Trophoblast cell (in vitro differentiated cells and primary cell): Measurements from ENCODE around the gene PRMT1.
A peak's percentile ranks its signal among the peaks of the same experiment; 100 is the strongest.

Experiments used
- DNase-seq, 2 donors: peaks; one replicate each; pipeline ENCODE4 v3.0.0-alpha.2; 2016
- H2AFZ ChIP-seq: 2 replicates; pipeline ENCODE4 v1.6.1; 2013; ENCODE audit warnings: low read length, moderate library complexity, mild to moderate bottlenecking; ENCODE audit not compliant: insufficient read depth, poor library complexity
- H2AK5ac ChIP-seq: 2 replicates; pipeline ENCODE4 v1.6.1; 2013; ENCODE audit warnings: mild to moderate bottlenecking, low read length
- H2BK120ac ChIP-seq: 2 replicates; pipeline ENCODE4 v1.6.1; 2013; ENCODE audit warnings: low read length, mild to moderate bottlenecking, moderate library complexity; ENCODE audit not compliant: insufficient read depth, poor library complexity
- H2BK12ac ChIP-seq: 2 replicates; pipeline ENCODE4 v1.6.1; 2013; ENCODE audit warnings: mild to moderate bottlenecking, low read length, moderate library complexity
- H2BK5ac ChIP-seq: 2 replicates; pipeline ENCODE4 v1.6.1; 2013; ENCODE audit warnings: low read length, low read depth, moderate library complexity, mild to moderate bottlenecking; ENCODE audit not compliant: poor library complexity
- H3K14ac ChIP-seq: 2 replicates; pipeline ENCODE4 v1.6.1; 2013; ENCODE audit warnings: mild to moderate bottlenecking, low read length
- H3K18ac ChIP-seq: 2 replicates; pipeline ENCODE4 v1.6.1; 2013; ENCODE audit warnings: mild to moderate bottlenecking, low read length
- H3K23ac ChIP-seq: 2 replicates; pipeline ENCODE4 v1.6.1; 2013; ENCODE audit warnings: low read length
- H3K27ac ChIP-seq: 2 replicates; pipeline ENCODE4 v1.5.1; 2013; ENCODE audit warnings: low read depth, mild to moderate bottlenecking, inconsistent platforms, low read length, moderate library complexity
- H3K27me3 ChIP-seq: 2 replicates; pipeline ENCODE4 v1.6.1; 2013; ENCODE audit warnings: inconsistent platforms, mild to moderate bottlenecking, low read length, moderate library complexity; ENCODE audit not compliant: insufficient read depth
- H3K36me3 ChIP-seq, 2 experiments: 1 replicate in 1 of 2; 2 replicates in 1 of 2; pipeline ENCODE4 v1.6.1; 2013; ENCODE audit warnings: low read length in 2 of 2, mild to moderate bottlenecking in 2 of 2, moderate library complexity in 1 of 2; ENCODE audit not compliant: insufficient read depth in 2 of 2, control insufficient read depth in 1 of 2
- H3K4ac ChIP-seq: 2 replicates; pipeline ENCODE4 v1.6.1; 2013; ENCODE audit warnings: low read depth, mild to moderate bottlenecking, low read length, moderate library complexity
- H3K4me1 ChIP-seq, 2 experiments: 1 replicate in 1 of 2; 2 replicates in 1 of 2; pipeline ENCODE4 v1.6.1; 2013; ENCODE audit warnings: low read length in 2 of 2, mild to moderate bottlenecking in 2 of 2, moderate library complexity in 1 of 2; ENCODE audit not compliant: insufficient read depth in 2 of 2, control insufficient read depth in 1 of 2
- H3K4me2 ChIP-seq: 2 replicates; pipeline ENCODE4 v1.6.1; 2013; ENCODE audit warnings: inconsistent platforms, mild to moderate bottlenecking, low read length, moderate library complexity
- H3K4me3 ChIP-seq: 2 replicates; pipeline ENCODE4 v1.5.1; 2013; ENCODE audit warnings: mild to moderate bottlenecking, low read depth, low read length, inconsistent platforms
- H3K79me1 ChIP-seq: one replicate; pipeline ENCODE4 v1.6.1; 2013; ENCODE audit warnings: low read length
- H3K79me2 ChIP-seq: 2 replicates; pipeline ENCODE4 v1.6.1; 2013; ENCODE audit warnings: low read length, mild to moderate bottlenecking; ENCODE audit not compliant: control insufficient read depth, insufficient read depth, poor library complexity
- H3K9ac ChIP-seq: 2 replicates; pipeline ENCODE4 v1.6.1; 2013; ENCODE audit warnings: mild to moderate bottlenecking, low read length
- H3K9me3 ChIP-seq: 2 replicates; pipeline ENCODE4 v1.6.1; 2013; ENCODE audit warnings: low read depth, mild to moderate bottlenecking, control low read depth, inconsistent platforms, low read length; ENCODE audit not compliant: insufficient read depth
- H4K12ac ChIP-seq: 2 replicates; pipeline ENCODE4 v1.6.1; 2013; ENCODE audit warnings: low read depth, mild to moderate bottlenecking, low read length, moderate library complexity
- H4K8ac ChIP-seq: 2 replicates; pipeline ENCODE4 v1.6.1; 2013; ENCODE audit warnings: low read depth, mild to moderate bottlenecking, low read length, moderate library complexity
- H4K91ac ChIP-seq: one replicate; pipeline ENCODE4 v1.6.1; 2013; ENCODE audit warnings: low read depth, mild to moderate bottlenecking, low read length, moderate library complexity
- WGBS: extraction: QIAGEN DNeasy Blood & Tissue Kit; methylation state at CpG from one replicate; pipeline ENCODE4 v1.1.7; 2013; ENCODE audit warnings: missing lambda C conversion rate; ENCODE audit not compliant: insufficient read length, insufficient coverage; ENCODE audit errors: extremely low coverage; 5-methylcytosine and 5-hydroxymethylcytosine counted together

PRMT1 gene

DNA sequence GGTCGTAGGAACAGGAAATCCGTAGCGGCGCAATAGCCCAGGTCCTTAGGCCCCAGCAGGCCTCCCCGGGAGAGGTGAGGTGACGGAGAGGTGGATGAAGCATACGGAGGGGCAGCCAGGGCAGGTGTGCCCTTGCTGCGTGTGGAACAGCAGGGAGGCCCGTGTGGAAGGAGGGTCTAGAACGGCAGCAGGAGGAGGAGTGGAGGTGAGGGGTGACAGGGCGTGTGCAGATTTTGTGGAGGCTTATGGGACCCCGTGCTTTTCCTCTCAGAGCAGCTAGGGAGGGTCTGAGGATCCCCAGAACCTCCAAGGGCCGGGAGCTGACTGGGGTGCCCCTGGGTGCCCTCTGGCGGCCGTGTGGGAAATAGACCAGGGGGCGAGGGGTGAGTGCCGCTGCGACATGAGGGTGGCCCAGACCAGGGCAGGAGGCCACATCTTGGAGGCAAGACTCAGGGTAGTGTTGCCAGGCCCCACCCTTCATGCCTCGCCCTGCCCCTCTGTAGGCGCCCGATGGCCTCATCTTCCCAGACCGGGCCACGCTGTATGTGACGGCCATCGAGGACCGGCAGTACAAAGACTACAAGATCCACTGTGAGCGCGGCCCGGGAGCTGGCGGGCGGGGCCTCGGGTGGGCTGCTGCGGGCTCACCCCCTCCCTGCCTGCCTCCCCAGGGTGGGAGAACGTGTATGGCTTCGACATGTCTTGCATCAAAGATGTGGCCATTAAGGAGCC lies 7.3 kb downstream of the PRMT1 start:
- H3K4ac ChIP-seq, result no peak overlapping the region
- no peak overlapping the region for H3K4me3 ChIP-seq
- H3K27ac ChIP-seq, result no peak overlapping the region
- peaks cover 72% of the 10 kb centered on the region in 2 experiments for H3K36me3 ChIP-seq
- H3K23ac ChIP-seq, result no peak overlapping the region
- no peak overlapping the region for H3K9ac ChIP-seq
- no peak overlapping the region for H4K91ac ChIP-seq
- no peak overlapping the region for H2AFZ ChIP-seq
- H2BK5ac ChIP-seq, result no peak overlapping the region
- H2BK12ac ChIP-seq, result no peak overlapping the region
- H2BK120ac ChIP-seq, result no peak overlapping the region
- H4K12ac ChIP-seq, result no peak overlapping the region
- no peaks in the 10 kb centered on the region for H3K79me1 ChIP-seq
- H3K4me1 ChIP-seq, result peaks cover 5 to 9% of the 10 kb centered on the region in 2 experiments
- no peak overlapping the region for H3K4me2 ChIP-seq
- H4K8ac ChIP-seq, result no peak overlapping the region
- peaks cover 2% of the 10 kb centered on the region for H3K9me3 ChIP-seq
- H2AK5ac ChIP-seq, result no peak overlapping the region
- WGBS, result no CpG with 5 or more reads among the region's 35 CpGs
- DNase-seq, result no peak
- H3K14ac ChIP-seq, result no peak overlapping the region
- peak overlapping the region; percentile 44 for H3K18ac ChIP-seq
- H3K79me2 ChIP-seq, result peaks cover 7% of the 10 kb centered on the region
- H3K27me3 ChIP-seq, result no peaks in the 10 kb centered on the region

DNA sequence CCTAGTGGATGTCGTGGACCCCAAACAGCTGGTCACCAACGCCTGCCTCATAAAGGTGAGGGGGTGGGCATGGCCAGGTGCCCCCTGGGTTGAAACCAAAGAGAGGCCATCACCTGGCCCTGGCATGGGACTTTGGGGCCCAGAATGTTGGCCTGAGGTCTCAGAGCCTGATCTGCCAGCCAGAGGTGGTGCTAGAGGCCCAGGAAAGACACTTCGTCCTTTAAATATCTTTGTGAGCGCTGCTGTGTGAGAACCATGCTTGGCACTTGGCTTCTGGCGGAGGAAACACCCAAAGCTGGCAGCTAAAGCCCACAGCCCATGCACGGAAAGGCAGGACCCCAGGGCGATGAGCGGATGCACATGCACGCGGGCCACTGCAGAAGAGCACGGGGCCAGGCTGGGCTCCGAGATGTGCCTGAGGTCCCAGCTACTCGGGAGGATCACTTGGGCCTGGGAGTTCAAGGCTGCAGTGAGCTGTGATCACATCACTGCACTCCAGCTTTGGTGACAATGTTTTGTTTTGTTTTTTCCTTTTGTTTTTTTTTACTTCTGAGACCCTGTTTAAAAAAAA lies 8.0 kb downstream of the PRMT1 start:
- WGBS, result no CpG with 5 or more reads among the region's 13 CpGs
- Histone ChIP-seq H3K36me3 (peaks cover 72% of the 10 kb centered on the region in 2 experiments), H3K23ac (no peak overlapping the region), H4K91ac (no peak overlapping the region), H3K9ac (no peak overlapping the region), H3K4ac (no peak overlapping the region), H3K4me1 (peaks cover 10 to 13% of the 10 kb centered on the region in 2 experiments), H3K18ac (no peak overlapping the region), H2AK5ac (no peak overlapping the region), H3K4me3 (no peak overlapping the region), H3K79me2 (peaks cover under 1% of the 10 kb centered on the region), H2BK12ac (no peak overlapping the region), H4K8ac (no peak overlapping the region), H3K14ac (no peak overlapping the region), H3K27ac (no peak overlapping the region), H3K4me2 (no peak overlapping the region), H2AFZ (no peak overlapping the region), H4K12ac (no peak overlapping the region), H3K9me3 (peaks cover 2% of the 10 kb centered on the region), H2BK120ac (no peak overlapping the region), H2BK5ac (no peak overlapping the region), H3K27me3 (no peaks in the 10 kb centered on the region), H3K79me1 (peaks cover 2% of the 10 kb centered on the region)
- DNase-seq, result no peak

DNA sequence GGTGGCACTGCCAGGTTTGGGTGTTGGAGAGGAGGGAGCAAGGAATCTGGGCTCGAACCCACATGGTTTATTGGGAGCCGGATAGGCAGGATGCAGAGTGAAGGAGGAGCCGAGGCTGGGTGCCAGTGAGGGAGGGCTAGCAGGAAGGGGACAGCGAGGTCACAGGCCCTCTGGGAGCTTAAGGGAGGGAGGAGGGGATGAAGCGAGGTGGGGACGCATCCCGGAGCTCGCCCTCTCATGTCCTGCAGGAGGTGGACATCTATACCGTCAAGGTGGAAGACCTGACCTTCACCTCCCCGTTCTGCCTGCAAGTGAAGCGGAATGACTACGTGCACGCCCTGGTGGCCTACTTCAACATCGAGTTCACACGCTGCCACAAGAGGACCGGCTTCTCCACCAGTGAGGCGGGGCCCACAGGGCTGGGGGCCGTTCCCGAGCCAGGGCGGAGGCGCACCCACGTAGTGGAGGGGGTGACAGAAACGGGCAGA lies 8.8 kb downstream of the PRMT1 start:
- no CpG with 5 or more reads among the region's 23 CpGs for WGBS
- no peak for DNase-seq
- no peak overlapping the region for H3K18ac ChIP-seq

DNA sequence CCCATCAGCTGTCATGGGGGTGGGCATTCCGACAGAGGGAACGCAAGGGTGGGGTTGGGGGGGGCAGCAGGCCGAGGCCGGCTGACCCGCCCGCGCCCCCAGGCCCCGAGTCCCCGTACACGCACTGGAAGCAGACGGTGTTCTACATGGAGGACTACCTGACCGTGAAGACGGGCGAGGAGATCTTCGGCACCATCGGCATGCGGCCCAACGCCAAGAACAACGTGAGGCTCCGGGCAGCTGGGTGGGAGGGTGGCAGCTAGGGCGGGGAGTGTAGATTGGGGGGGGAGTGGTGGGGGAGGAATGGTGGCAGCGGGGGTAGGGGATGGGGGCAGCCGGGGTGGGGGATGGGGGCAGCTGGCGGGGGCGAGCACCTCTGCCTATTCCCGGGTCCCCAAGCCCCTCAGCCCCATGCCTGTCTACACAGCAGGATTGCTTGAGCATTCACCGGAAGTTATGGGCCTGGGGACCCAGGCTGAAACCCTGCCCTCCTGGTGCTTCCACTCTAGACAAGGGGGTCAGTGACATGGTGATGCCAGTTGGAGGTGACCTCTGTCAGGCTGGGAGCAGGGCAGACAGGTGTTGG lies 9.5 kb downstream of the PRMT1 start:
- no CpG with 5 or more reads among the region's 27 CpGs for WGBS
- H3K18ac ChIP-seq, result no peak overlapping the region

More for the DNA sequence above, 8.8 kb downstream of the PRMT1 start:
- H2BK120ac ChIP-seq, result no peak overlapping the region
- peaks cover 3% of the 10 kb centered on the region for H3K79me1 ChIP-seq
- H3K9ac ChIP-seq, result no peak overlapping the region
- peaks cover 2% of the 10 kb centered on the region for H3K9me3 ChIP-seq
- H2BK5ac ChIP-seq, result no peak overlapping the region
- H3K14ac ChIP-seq, result no peak overlapping the region
- no peak overlapping the region for H2AFZ ChIP-seq
- H2AK5ac ChIP-seq, result no peak overlapping the region
- H4K8ac ChIP-seq, result no peak overlapping the region
- no peak overlapping the region for H3K4me2 ChIP-seq
- peaks cover 8 to 14% of the 10 kb centered on the region in 2 experiments for H3K4me1 ChIP-seq
- H3K79me2 ChIP-seq, result no peaks in the 10 kb centered on the region
- H2BK12ac ChIP-seq, result no peak overlapping the region
- no peak overlapping the region for H3K23ac ChIP-seq
- no peaks in the 10 kb centered on the region for H3K27me3 ChIP-seq
- peaks cover 69 to 70% of the 10 kb centered on the region in 2 experiments for H3K36me3 ChIP-seq
- no peak overlapping the region for H3K4me3 ChIP-seq
- no peak overlapping the region for H4K91ac ChIP-seq
- no peak overlapping the region for H3K4ac ChIP-seq
- H4K12ac ChIP-seq, result no peak overlapping the region
- H3K27ac ChIP-seq, result no peak overlapping the region

More for the DNA sequence above, 9.5 kb downstream of the PRMT1 start:
- H4K12ac ChIP-seq, result no peak overlapping the region
- H3K4ac ChIP-seq, result no peak overlapping the region
- no peak overlapping the region for H2BK5ac ChIP-seq
- no peak overlapping the region for H2BK120ac ChIP-seq
- H3K27me3 ChIP-seq, result no peaks in the 10 kb centered on the region
- no peak for DNase-seq
- no peak overlapping the region for H3K23ac ChIP-seq
- no peak overlapping the region for H3K27ac ChIP-seq
- H3K4me3 ChIP-seq, result no peak overlapping the region
- H3K79me1 ChIP-seq, result peaks cover 3% of the 10 kb centered on the region
- H3K9ac ChIP-seq, result no peak overlapping the region
- no peak overlapping the region for H2BK12ac ChIP-seq
- H4K91ac ChIP-seq, result no peak overlapping the region
- no peak overlapping the region for H3K4me2 ChIP-seq
- H2AFZ ChIP-seq, result no peak overlapping the region
- peaks cover 2% of the 10 kb centered on the region for H3K9me3 ChIP-seq
- H3K14ac ChIP-seq, result no peak overlapping the region
- H3K36me3 ChIP-seq, result peaks cover 64 to 65% of the 10 kb centered on the region in 2 experiments
- H2AK5ac ChIP-seq, result no peak overlapping the region
- no peak overlapping the region for H4K8ac ChIP-seq
- H3K79me2 ChIP-seq, result no peaks in the 10 kb centered on the region
- H3K4me1 ChIP-seq, result peaks cover 12 to 19% of the 10 kb centered on the region in 2 experiments
